AG09309 (cell line): ENCODE results near the gene TXNRD2.

Experiments used
- DNase-seq: peaks from one replicate; pipeline ENCODE4 v3.0.0-alpha.2; 2010; ENCODE audit warnings: low read depth
- H3K4me3 ChIP-seq: 2 replicates; pipeline ENCODE4 v1.5.1; 2011; ENCODE audit warnings: mild to moderate bottlenecking, low read depth, low read length, moderate library complexity; ENCODE audit not compliant: control insufficient read depth
- TF ChIP-seq, protein P1 (sequence below): IDR thresholded peaks from 2 replicates; pipeline ENCODE4 v1.5.1; 2011; ENCODE audit warnings: mild to moderate bottlenecking, low read depth, low read length, inconsistent platforms; ENCODE audit not compliant: insufficient read depth, control insufficient read depth; ENCODE audit errors: missing control alignments

Gene TXNRD2

DNA sequence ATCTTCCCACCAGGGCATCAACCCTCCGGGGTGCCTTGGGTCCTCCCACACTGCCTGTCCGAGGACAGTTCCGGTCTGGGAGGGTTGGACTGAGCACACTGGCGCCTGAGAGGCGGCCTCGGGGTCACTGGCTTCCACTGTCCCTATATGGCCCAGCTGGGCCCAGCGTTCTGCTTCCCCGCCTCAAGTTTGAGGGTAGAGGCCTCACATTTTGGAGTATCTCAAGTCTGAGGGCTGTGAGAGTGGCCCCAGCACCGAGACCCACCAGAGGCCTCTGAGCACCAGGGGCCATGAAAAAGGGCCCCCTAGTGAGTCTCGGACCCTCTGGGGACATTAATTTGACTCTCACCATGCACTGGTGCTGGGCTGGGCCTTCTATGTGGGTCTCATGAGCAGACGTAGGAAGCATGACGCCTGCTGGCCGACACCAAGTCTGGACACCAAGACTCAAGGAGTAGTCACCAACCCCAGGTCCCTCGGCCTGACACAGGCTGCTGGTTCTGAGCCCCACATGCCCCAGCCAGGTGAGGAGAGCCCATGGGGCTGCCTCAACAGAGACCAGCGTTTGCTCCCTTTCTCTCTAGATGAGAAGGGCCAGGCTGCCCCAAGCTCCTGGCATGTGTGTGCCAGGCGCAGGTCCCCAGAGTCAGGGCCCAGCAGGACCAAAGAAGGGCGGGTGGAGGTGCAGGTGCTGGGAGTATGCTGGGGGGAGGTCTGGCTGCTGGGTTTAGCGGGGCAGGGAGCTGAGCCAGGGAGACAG is 47.5 kb upstream of the TXNRD2 start:
- TF ChIP-seq, protein P1, sequence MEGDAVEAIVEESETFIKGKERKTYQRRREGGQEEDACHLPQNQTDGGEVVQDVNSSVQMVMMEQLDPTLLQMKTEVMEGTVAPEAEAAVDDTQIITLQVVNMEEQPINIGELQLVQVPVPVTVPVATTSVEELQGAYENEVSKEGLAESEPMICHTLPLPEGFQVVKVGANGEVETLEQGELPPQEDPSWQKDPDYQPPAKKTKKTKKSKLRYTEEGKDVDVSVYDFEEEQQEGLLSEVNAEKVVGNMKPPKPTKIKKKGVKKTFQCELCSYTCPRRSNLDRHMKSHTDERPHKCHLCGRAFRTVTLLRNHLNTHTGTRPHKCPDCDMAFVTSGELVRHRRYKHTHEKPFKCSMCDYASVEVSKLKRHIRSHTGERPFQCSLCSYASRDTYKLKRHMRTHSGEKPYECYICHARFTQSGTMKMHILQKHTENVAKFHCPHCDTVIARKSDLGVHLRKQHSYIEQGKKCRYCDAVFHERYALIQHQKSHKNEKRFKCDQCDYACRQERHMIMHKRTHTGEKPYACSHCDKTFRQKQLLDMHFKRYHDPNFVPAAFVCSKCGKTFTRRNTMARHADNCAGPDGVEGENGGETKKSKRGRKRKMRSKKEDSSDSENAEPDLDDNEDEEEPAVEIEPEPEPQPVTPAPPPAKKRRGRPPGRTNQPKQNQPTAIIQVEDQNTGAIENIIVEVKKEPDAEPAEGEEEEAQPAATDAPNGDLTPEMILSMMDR: no peak
- H3K4me3 ChIP-seq: no peak overlapping the region
- DNase-seq: no peak

DNA sequence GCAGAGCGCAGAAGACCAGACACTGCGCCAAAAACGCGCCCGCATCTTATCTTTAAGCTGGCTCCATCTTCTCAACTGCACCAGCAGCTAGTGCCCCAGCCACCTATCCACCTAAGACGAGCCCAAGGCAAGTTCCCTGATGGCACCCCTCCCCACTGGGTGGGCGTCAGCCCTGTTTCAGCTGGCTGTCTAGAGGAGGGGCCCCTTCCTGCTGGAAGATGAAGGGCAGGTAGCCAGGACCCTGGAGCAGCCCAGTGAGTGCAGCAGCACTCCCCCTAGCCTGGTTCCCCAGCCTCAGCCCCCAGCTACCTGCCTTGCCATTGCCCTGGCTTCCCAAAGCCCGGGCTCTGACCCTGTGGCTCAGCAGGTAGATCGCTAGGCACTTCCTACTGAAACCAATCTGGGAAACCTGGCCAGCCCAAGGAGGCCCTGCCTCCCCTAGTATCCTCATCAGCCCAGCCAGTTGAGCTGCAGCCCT is 46.8 kb upstream of the TXNRD2 start:
- H3K4me3 ChIP-seq: no peak overlapping the region
- no peak for DNase-seq
- TF ChIP-seq, protein P1: no peak

DNA sequence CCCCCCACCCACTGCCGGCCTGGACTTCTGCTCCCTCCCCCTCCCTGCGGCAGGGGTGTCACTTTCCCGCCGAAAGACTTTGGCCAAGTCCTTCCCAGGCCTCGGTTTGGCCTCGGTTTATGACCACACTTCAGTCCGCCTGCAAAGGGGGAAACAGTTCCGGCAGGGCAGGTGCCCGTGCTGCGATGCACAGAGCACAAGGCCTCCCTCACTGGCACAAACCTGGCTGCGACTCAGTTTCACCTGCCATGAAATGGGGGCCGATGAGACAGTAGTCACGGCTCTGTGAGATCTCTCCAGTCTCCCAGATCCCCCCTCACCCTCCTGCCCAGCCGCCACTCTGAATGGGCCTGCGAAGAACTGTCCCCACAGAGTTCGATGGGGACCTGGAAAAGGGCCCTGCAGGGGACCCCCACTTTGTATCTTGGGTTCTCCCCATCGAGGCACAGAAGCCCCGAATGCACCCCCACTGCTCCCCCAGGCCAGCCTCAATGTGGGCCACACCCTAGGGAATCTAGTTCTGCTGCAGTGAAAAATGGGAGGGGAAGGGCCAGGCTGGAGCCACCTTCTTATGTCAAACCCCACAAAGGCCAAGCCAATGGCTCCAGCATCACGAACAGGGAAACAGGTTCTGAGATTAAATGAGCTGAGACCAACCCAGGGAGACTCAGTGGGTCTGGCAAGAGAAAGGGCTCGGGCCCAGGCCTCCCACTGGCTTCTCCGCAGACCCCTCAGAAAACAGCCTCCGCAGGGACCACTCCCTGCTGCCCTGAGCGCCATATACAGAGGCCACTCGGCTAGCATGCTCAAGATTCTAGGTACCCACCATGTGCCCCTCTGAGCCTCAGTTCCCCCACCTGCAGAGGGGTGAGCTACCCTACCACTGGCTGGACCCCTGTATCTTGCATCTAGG is 46.0 kb upstream of the TXNRD2 start:
- H3K4me3 ChIP-seq: no peak overlapping the region
- TF ChIP-seq, protein P1: no peak
- no peak for DNase-seq

DNA sequence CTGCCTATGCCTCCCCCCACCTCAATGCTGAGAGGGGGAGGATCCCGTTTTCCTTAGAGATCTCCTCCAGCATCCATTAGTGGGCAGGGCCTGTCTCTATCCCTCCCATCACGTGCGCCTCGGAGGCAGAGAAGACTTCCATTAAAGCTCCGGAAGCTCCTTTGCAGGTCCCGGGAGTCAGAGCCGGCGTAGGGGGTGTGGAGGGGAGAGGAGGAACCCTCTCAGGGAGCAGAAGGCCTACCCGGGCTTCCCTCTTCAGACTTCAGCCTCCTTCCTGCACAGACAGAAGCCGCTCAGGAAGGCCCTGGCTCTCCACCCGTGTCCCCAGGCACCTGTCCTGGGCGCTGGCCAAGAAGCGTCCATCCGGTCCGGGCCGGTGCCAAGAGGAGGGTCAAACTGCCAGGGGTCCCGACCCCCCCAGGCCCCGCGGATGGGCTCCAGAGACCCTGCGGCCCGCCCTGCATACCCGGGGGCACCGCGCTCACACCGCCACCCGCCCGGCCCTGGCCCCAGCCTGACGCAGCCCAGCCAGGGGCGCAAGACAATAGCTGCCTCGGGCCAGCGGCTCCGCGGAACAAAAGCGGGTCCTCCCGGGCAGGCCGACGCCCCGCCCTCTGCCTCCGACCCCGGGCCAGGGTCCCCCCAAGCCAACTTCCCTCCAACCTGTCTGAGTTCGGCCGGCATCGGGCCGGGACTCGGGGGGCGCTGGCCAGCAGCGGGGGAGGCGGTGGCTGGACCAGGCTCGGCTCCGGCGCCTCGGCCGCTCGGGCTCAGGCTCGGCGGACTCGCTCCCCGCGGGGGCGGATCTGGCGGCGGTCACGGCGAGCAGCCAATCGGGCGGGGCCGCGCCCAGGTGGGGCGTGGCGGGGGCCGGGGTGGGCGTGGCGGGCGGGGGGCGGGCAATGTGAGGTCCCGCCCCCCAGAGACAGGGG is 45.1 kb upstream of the TXNRD2 start:
- TF ChIP-seq, protein P1: no peak
- no peak for DNase-seq
- H3K4me3 ChIP-seq: peak overlapping the region; percentile 56

DNA sequence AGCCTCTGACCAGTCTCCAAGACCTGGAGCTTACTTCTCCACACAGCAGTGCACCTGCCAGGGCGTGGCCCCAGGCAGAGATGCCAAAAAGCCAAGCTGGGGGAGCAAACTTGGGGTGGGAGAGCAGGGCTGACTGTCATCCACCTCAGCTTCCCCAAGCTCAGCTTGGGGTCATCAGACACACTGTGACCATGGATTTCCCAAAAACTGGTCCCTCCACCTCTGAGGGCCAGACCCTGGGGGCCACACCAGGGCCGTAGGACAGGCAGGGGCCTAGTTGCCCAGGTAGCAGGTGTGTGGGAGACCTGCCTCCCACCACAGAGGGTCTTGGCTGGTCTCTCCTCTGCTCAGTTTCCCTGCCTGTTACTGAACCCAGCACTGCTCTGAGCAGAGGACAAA is 44.4 kb upstream of the TXNRD2 start:
- DNase-seq: no peak
- TF ChIP-seq, protein P1: no peak
- H3K4me3 ChIP-seq: peak overlapping the region; percentile 56
